ENCODE results near the gene CCDC171. TPM values are rescaled to one million over a fixed set of nuclear protein-coding genes. Genes with fewer than 3 reads are reported as not detected.

The CCDC171 gene
- total and polyA plus RNA-seq, 11 donors, result 0.30 to 3.4 (median 1.1) TPM

- no peaks in the 10 kb centered on the region for H3K27me3 ChIP-seq
- no peak for ATAC-seq
- H3K9me3 ChIP-seq, result peaks cover 0 to 7% (median 0%) of the 10 kb centered on the region in 12 donors
- intact Hi-C loops (cut with DNase I), result no loop called here
- no peak overlapping the region for H3K27ac ChIP-seq
- DNase-seq, result no peak
- peaks cover 0 to 4% (median 0%) of the 10 kb centered on the region in 12 donors for H3K4me1 ChIP-seq
- WGBS, 4 donors, result 68 to 81% (median 72%) methylated on average over 6 of the region's 6 CpGs
- no peak overlapping the region for H3K4me3 ChIP-seq
- H3K36me3 ChIP-seq, result no peaks in the 10 kb centered on the region
- TF ChIP-seq CTCF (IDR thresholded peaks at IDR 0.05), result no peak
- TF ChIP-seq POLR2A (IDR thresholded peaks at IDR 0.05), result no peak
Measured at GRCh38 chr9:16003785-16004184, 450.9 kb downstream of the CCDC171 start.

GRCh38 chr9:16004613-16005012 is 451.8 kb downstream of the CCDC171 start:
- Histone ChIP-seq H3K27me3 (no peaks in the 10 kb centered on the region), H3K9me3 (peaks cover 0 to 7% (median 0%) of the 10 kb centered on the region in 12 donors), H3K36me3 (no peaks in the 10 kb centered on the region), H3K27ac (no peak overlapping the region), H3K4me1 (peaks cover 0 to 4% (median 0%) of the 10 kb centered on the region in 12 donors), H3K4me3 (no peak overlapping the region)
- intact Hi-C loops (cut with DNase I), result no loop called here
- TF ChIP-seq CTCF (IDR thresholded peaks at IDR 0.05) (no peak), POLR2A (IDR thresholded peaks at IDR 0.05) (no peak)
- 90 to 97% (median 92%) methylated on average over 6 of the region's 6 CpGs for WGBS, 4 donors
- no peak for ATAC-seq
- DNase-seq, result no peak

- TF ChIP-seq CTCF (IDR thresholded peaks at IDR 0.05), result no peak
- TF ChIP-seq POLR2A (IDR thresholded peaks at IDR 0.05), result no peak
- peaks cover 0 to 6% (median 0%) of the 10 kb centered on the region in 12 donors for H3K9me3 ChIP-seq
- intact Hi-C loops (cut with DNase I), result no loop called here
- no peak for ATAC-seq
- no peak for DNase-seq
- no peak overlapping the region for H3K4me3 ChIP-seq
- H3K27me3 ChIP-seq, result no peaks in the 10 kb centered on the region
- H3K27ac ChIP-seq, result no peak overlapping the region
- H3K36me3 ChIP-seq, result no peaks in the 10 kb centered on the region
- H3K4me1 ChIP-seq, result no peaks in the 10 kb centered on the region
- 80 to 86% (median 81%) methylated on average over 4 of the region's 4 CpGs for WGBS, 4 donors
Measured at GRCh38 chr9:16010221-16010620, 457.4 kb downstream of the CCDC171 start.

GRCh38 chr9:16012621-16013020 is 459.8 kb downstream of the CCDC171 start:
- no peak overlapping the region for H3K4me3 ChIP-seq
- no peak for ATAC-seq
- no peaks in the 10 kb centered on the region for H3K27me3 ChIP-seq
- TF ChIP-seq CTCF (IDR thresholded peaks at IDR 0.05) (no peak), POLR2A (IDR thresholded peaks at IDR 0.05) (no peak)
- 74 to 78% (median 75%) methylated on average over 2 of the region's 2 CpGs for WGBS, 4 donors
- peaks cover 0 to 17% (median 5%) of the 10 kb centered on the region in 12 donors for H3K9me3 ChIP-seq
- no peaks in the 10 kb centered on the region for H3K36me3 ChIP-seq
- no peak for DNase-seq
- no peak overlapping the region for H3K27ac ChIP-seq
- no peaks in the 10 kb centered on the region for H3K4me1 ChIP-seq
- intact Hi-C loops (cut with DNase I), result no loop called here
